GM13977 (cell line): ENCODE results near the gene PKNOX2.

Experiments
- DNase-seq: peaks from one replicate; pipeline ENCODE4 v3.0.0; 2012; ENCODE audit warnings: low spot score
- in situ Hi-C: fragments of 300-500 bp; cut with MboI; formaldehyde crosslinking; loops from one replicate; pipeline ENCODE4 v1.12.0; 2022; ENCODE audit warnings: low sequenced_read_pairs, low pct_unique_long_range_greater_than_20kb, mixed read lengths, inconsistent platforms; ENCODE audit not compliant: unreplicated experiment
- TF ChIP-seq, protein P1 (sequence below): IDR thresholded peaks from 2 replicates; pipeline ENCODE4 v1.5.1; 2012; ENCODE audit warnings: mild to moderate bottlenecking, control low read depth; ENCODE audit not compliant: insufficient read depth; ENCODE audit errors: extremely low read depth, missing control alignments

The PKNOX2 gene

DNA sequence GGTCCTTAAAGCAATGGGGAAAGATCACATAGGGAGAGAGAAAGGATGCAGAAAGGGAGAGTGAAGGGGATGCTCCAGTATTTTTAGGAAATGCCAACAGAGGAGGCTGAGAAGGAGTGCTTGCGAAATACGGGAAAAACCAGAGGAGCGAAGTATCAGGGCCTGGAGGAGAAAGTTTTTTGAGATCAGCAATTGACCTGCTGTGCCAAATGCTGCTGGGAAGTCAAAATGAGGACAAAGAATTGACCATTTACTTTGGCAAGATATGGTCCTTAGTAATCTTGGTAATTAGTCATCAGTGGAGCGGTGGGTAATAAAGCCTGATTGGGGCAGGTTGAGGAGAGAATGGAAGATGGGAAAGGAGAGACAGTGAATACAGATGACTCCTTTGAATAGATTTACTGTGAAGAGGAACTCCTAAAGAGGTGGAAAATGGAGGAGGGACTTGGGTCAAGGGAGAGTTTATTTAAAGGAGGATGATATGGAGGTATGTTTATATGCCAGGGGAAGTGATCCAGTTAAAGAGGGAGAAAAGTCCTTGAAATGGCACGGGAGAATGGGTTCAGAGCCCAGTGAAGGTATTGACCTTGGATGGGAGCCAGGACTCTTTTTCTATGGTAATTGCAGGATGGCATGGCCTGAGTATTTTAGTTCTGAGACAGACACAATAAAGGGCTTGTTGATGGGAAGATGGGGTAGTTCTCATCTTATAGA is 111.5 kb downstream of the PKNOX2 start:
- TF ChIP-seq, protein P1, sequence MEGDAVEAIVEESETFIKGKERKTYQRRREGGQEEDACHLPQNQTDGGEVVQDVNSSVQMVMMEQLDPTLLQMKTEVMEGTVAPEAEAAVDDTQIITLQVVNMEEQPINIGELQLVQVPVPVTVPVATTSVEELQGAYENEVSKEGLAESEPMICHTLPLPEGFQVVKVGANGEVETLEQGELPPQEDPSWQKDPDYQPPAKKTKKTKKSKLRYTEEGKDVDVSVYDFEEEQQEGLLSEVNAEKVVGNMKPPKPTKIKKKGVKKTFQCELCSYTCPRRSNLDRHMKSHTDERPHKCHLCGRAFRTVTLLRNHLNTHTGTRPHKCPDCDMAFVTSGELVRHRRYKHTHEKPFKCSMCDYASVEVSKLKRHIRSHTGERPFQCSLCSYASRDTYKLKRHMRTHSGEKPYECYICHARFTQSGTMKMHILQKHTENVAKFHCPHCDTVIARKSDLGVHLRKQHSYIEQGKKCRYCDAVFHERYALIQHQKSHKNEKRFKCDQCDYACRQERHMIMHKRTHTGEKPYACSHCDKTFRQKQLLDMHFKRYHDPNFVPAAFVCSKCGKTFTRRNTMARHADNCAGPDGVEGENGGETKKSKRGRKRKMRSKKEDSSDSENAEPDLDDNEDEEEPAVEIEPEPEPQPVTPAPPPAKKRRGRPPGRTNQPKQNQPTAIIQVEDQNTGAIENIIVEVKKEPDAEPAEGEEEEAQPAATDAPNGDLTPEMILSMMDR: no peak
- in situ Hi-C loops: no loop called here
- DNase-seq: no peak

DNA sequence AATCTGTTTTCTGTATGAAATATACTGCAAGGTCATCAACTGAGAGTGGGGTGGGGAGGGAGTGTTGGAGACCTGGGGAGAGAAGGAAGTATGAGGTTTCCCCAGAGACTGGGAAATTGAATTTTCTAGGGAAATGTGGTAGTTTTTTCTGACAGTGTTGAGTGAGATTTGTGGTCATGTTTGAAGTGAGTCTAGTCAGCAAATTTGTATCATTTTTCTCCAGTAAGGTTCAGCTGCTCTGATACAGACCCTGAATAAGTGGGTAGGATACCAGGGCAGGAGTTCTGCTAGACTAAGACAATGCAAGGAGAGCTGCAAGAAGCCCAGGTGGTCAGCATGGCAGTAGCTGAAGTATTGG is 112.0 kb downstream of the PKNOX2 start:
- no peak for DNase-seq
- in situ Hi-C loops: no loop called here
- TF ChIP-seq, protein P1: no peak

DNA sequence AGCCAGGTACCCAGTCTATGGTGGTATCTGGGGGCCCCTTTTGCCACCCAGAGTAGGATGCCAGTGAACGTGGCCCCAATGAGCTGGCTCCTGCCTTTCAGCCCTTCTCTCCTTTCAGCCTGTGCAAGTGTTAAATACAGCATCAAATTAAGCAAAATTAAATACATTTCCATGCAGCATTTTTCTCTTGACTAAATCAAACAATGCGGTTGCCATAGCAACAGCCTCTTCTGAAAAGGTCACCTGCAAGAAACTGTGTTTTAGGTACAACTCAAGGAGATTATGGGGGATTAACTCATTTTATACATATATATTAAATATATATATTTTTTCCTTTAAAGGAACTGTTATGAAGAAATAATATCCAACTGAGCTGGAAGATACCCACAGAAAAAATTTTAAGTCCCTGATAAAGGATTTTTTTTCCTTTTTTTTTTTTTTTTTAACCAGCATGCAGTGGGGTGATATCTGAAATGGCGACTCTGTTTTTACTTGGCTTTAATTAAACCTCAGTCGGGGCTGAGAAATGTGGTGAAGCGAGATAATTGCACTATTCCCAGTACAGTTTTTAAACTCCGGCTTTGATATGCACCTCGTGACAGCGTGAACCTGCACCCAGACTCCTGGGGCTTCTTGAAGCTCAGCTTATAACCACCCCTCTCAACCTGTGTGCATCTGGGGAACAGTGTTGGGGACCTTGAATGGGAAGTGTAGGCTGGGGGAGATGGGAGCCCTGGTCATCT is 115.3 kb downstream of the PKNOX2 start:
- DNase-seq: no peak
- TF ChIP-seq, protein P1: no peak
- in situ Hi-C loops: no loop called here

DNA sequence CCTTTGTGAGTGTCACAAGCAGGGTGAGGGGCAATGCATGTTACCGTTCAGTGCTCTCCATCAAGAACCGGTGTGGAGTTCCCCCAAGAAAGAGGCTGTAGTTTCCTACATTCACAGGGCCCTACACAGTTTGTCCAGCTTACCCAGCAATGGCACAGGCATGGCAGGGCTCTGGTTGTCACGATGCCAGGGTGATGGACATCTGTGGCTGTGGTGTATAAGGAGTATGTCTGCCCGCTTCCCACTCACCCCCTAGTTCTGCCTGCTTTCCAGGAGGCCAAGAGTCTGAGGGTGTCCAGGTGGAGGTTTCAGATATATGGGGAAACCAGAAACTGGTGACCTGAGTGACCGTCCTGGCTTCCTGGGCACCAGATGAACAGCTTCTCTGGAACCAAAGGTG is 116.1 kb downstream of the PKNOX2 start:
- in situ Hi-C loops: no loop called here
- DNase-seq: no peak
- TF ChIP-seq, protein P1: no peak

DNA sequence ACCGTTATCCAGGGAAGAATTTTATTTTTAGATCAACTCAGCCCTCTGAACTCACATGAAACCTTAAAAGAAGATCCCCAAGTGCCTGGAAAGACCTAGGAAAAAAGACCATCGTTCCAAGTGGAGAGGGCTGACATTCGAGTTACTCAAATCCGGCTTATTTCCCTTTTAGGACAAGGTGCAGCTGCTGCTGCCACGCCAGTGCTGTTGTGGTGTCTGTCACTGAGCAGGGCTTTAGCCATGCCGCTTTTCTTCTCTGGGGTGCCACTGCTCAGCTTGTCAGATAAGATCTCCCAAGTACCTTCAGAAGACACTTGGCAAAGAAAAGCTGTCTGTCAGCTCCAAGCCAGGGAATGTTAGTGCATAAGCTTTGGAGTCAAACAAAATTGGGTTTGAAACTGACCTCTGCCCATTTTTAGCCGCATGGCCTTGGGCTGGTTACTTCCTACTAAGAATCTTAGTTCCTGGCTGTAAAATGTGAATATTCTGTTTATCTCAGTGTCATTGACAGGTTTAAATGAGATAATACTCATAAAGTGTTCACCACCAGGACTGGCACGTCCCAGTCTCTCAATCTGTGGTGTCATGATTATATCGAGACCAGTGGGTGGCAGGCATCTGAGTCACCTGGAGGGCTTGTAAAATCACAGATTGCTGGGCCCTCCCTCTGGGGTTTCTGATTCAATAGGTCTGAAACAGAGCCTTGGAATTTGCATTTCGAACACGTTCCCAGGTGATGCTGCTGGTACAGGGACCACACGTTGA is 117.5 kb downstream of the PKNOX2 start:
- TF ChIP-seq, protein P1: no peak
- no peak for DNase-seq
- in situ Hi-C loops: no loop called here

DNA sequence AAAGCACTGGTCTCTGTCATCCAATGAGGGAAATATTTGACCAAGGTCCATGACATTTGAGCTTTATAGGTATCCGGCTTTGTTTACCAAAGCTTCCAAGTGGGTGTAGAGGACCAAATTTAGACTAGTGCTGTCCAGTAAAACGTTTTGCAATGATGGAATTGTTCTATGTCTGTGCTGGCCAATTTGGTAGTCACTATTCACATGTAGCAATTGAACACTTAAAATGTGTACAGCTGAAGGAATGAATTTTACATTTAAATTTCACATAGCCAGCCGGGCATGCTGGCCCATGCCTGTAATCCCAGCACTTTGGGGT is 118.0 kb downstream of the PKNOX2 start:
- in situ Hi-C loops: no loop called here

More for the DNA sequence above, 118.0 kb downstream of the PKNOX2 start:
- no peak for DNase-seq
- TF ChIP-seq, protein P1: no peak
